Small intestine (tissue), 7 donors: ENCODE results near the gene RNF40. TPM values are rescaled to one million over a fixed set of nuclear protein-coding genes. Genes with fewer than 3 reads are reported as not detected.

Experiments
- DNase-seq, 2 donors: peaks; one replicate each; pipeline versions ENCODE4 v3.0.0 to v3.0.0-alpha.2; 2013
- FAIRE-seq: peaks from 2 replicates; lab custom pipeline; 2012; peaks lifted over from hg19 to GRCh38; lab: Jason Lieb, UNC
- H3K27ac ChIP-seq, 3 donors: one replicate each; pipeline ENCODE4 v1.5.1; 2013; ENCODE audit warnings: low read length in 2 of 3, mild to moderate bottlenecking in 2 of 3, control low read depth in 1 of 3, inconsistent platforms in 1 of 3, low read depth in 1 of 3, moderate library complexity in 1 of 3
- H3K27me3 ChIP-seq, 3 donors: one replicate each; pipeline ENCODE4 v1.6.1; 2013; ENCODE audit warnings: low read length in 3 of 3, inconsistent platforms in 1 of 3; ENCODE audit not compliant: control insufficient read depth in 3 of 3, insufficient read depth in 3 of 3
- H3K36me3 ChIP-seq, 3 donors: one replicate each; pipeline ENCODE4 v1.6.1; 2013; ENCODE audit warnings: low read length in 3 of 3, inconsistent platforms in 1 of 3, low read depth in 1 of 3, mild to moderate bottlenecking in 1 of 3, moderate library complexity in 1 of 3; ENCODE audit not compliant: control insufficient read depth in 3 of 3, insufficient read depth in 2 of 3
- H3K4me1 ChIP-seq, 3 donors: one replicate each; pipeline ENCODE4 v1.6.1; 2013; ENCODE audit warnings: low read length in 2 of 3, inconsistent platforms in 1 of 3, low read depth in 1 of 3, mild to moderate bottlenecking in 1 of 3, moderate library complexity in 1 of 3; ENCODE audit not compliant: control insufficient read depth in 3 of 3, insufficient read depth in 2 of 3
- H3K4me3 ChIP-seq, 3 donors: one replicate each; pipeline ENCODE4 v1.5.1; 2013; ENCODE audit warnings: low read length in 3 of 3, control low read depth in 1 of 3, inconsistent platforms in 1 of 3, low read depth in 1 of 3, mild to moderate bottlenecking in 1 of 3, moderate library complexity in 1 of 3
- H3K9me3 ChIP-seq, 2 donors: one replicate each; pipeline ENCODE4 v1.6.1; 2013; ENCODE audit warnings: low read depth in 1 of 2, low read length in 1 of 2; ENCODE audit not compliant: control insufficient read depth in 2 of 2, insufficient read depth in 1 of 2
- WGBS, 3 donors: extraction: QIAGEN DNeasy Blood & Tissue Kit; methylation state at CpG; one replicate each; pipeline ENCODE4 v1.1.7; 2013; 5-methylcytosine and 5-hydroxymethylcytosine counted together
- polyA plus RNA-seq, 4 donors: library from polyadenylated mRNA; stranded (reverse) in 3 of 4; unstranded in 1 of 4; fragments of 200-250 nt in 3 of 4; fragments of 120-200 nt in 1 of 4; gene quantifications; one replicate each; pipeline versions ENCODE4 v1.2.1 to v1.2.3, GENCODE V29; 2013
- donor health status: healthy with polysubstance abuse.
- donor health status: control.
- donor health status: control.
- donor health status: Bipolar disorder and iron deficiency.
- donor health status: healthy.

The RNF40 gene
- polyA plus RNA-seq, 4 donors = 55.9 to 84.9 (median 58.1) TPM

DNA sequence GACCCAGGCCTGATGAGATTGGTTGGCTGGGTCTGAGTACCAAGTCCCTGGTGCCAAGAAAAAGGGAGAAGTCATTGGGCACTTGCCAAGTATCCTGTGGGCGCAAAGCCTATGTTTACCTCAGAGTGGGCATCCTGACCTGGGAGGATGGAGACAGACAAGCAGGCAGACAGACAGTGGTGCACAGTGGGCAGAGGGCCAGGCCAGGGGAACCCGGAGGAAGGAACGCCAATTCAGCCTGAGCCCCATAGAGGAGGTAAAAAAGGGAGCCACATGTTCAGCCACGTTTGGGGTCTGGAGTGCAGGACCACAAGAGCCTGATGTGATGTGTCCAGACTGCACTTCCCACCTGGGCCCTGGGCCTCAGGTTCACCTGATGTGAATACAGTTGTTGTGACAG, 8.5 kb upstream of the RNF40 start:
- no peak for FAIRE-seq
- H3K36me3 ChIP-seq = peaks cover 3 to 54% (median 17%) of the 10 kb centered on the region in 3 donors

DNA sequence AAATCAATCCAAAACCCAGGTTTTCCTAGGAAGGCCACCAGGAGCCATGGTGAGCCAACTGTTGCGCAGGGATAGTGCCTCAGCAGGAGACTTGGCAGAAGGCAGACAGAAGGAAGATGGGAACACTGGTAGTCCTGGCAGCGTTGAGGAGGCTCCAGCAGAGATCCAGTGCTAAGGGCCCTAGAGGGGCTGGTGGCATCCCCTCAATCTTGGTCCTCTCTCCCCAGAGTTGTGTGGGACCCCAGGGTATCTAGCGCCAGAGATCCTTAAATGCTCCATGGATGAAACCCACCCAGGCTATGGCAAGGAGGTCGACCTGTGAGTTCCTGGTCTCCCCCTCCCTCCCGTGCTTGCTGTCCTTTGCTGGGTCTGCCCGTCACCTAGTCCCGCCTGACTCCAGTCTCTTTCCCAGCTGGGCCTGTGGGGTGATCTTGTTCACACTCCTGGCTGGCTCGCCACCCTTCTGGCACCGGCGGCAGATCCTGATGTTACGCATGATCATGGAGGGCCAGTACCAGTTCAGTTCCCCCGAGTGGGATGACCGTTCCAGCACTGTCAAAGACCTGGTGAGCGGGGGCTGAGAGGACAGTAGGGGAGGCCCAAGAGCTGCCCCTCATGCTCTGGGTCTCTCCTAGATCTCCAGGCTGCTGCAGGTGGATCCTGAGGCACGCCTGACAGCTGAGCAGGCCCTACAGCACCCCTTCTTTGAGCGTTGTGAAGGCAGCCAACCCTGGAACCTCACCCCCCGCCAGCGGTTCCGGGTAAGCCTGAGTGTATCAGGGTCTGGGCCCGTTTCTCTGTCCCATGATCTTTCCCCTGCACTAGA, 6.0 kb upstream of the RNF40 start:
- Histone ChIP-seq H3K4me1 (peaks cover 0 to 5% (median 2%) of the 10 kb centered on the region in 3 donors), H3K27me3 (no peaks in the 10 kb centered on the region), H3K9me3 (no peaks in the 10 kb centered on the region), H3K27ac (no peak overlapping the region), H3K36me3 (peaks cover 3 to 62% (median 14%) of the 10 kb centered on the region in 3 donors), H3K4me3 (no peak overlapping the region)
- no peak for FAIRE-seq
- WGBS, 3 donors = 92 to 95% (median 93%) methylated on average over 19 to 20 of the region's 20 CpGs
- no peak for DNase-seq

More for the DNA sequence above, 8.5 kb upstream of the RNF40 start:
- Histone ChIP-seq H3K9me3 (no peaks in the 10 kb centered on the region), H3K4me3 (no peak overlapping the region), H3K4me1 (no peaks in the 10 kb centered on the region), H3K27me3 (no peaks in the 10 kb centered on the region), H3K27ac (no peak overlapping the region)
- no peak for DNase-seq
- 82 to 97% (median 84%) methylated on average over 4 of the region's 4 CpGs for WGBS, 3 donors

DNA sequence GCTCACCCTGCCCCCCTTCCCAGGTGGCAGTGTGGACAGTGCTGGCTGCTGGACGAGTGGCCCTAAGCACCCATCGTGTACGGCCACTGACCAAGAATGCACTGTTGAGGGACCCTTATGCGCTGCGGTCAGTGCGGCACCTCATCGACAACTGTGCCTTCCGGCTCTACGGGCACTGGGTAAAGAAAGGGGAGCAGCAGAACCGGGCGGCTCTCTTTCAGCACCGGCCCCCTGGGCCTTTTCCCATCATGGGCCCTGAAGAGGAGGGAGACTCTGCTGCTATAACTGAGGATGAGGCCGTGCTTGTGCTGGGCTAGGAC, 5.4 kb upstream of the RNF40 start:
- DNase-seq = no peak
- Histone ChIP-seq H3K36me3 (peaks cover 3 to 56% (median 9%) of the 10 kb centered on the region in 3 donors), H3K27ac (no peak overlapping the region), H3K4me1 (peaks cover 0 to 7% (median 2%) of the 10 kb centered on the region in 3 donors), H3K4me3 (no peak overlapping the region), H3K9me3 (no peaks in the 10 kb centered on the region), H3K27me3 (no peaks in the 10 kb centered on the region)
- 95 to 99% (median 95%) methylated on average over 13 of the region's 13 CpGs for whole genome bisulfite sequencing, 3 donors
- no peak for FAIRE-seq

DNA sequence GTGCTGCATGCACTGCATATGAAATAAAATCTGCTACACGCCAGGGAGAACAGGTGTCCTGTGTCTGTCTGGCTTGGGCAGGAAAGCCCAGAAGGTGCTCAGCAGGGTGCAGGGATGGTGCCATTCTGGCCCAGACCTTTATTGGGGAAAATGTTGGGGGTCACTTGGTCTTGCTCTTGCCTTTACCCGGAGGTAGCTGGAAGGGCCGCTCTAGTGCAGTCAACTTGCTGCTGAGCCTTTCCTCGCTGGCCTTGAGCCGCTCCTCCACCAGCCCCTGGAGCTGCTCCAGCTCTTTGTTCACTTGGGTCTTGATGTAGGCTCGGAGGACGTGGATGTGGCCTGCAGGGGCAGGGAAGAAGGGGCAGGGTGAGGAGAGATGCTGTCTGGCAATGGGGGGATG, 4.8 kb upstream of the RNF40 start:
- peaks cover 3 to 56% (median 9%) of the 10 kb centered on the region in 3 donors for H3K36me3 ChIP-seq
- H3K4me3 ChIP-seq = no peak overlapping the region
- H3K4me1 ChIP-seq = peaks cover 0 to 7% (median 2%) of the 10 kb centered on the region in 3 donors
- DNase-seq (no peak), FAIRE-seq (no peak)
- no peaks in the 10 kb centered on the region for H3K27me3 ChIP-seq
- WGBS, 3 donors = 88 to 93% (median 89%) methylated on average over 7 of the region's 7 CpGs
- no peak overlapping the region for H3K27ac ChIP-seq
- no peaks in the 10 kb centered on the region for H3K9me3 ChIP-seq

DNA sequence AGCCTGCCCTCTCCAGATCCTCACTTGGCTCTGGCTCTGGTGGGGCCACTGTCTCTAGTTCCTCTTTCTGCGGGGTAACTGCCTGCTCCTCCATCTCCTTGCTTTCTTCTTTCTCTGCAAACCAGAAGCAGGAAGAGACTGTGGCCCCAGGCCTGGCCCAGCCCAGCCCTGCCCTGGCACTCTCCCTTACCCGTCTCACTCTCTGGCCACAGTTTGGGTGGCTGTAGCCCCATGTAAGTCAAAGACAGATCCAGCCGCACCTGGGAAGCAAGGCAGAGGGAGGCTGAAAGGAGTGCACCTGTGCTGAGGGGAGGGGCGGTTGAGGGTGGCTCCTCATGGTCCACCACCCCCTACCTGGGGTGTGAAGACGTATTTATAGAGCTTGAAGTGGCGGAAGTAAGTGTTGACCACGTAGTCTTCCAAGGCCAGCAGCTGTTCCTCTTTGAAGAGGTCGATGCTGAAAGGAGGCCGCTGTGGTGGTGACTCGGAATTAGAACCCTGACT, 3.1 kb upstream of the RNF40 start:
- Histone ChIP-seq H3K4me3 (no peak overlapping the region), H3K4me1 (peaks cover 4 to 20% (median 8%) of the 10 kb centered on the region in 3 donors), H3K36me3 (peaks cover 2 to 54% (median 6%) of the 10 kb centered on the region in 3 donors), H3K27ac (peak overlapping the region in 1 of 3 donors; percentile 22), H3K9me3 (no peaks in the 10 kb centered on the region), H3K27me3 (no peaks in the 10 kb centered on the region)
- no peak for DNase-seq
- FAIRE-seq = no peak
- 78 to 89% (median 81%) methylated on average over 10 of the region's 10 CpGs for WGBS, 3 donors

DNA sequence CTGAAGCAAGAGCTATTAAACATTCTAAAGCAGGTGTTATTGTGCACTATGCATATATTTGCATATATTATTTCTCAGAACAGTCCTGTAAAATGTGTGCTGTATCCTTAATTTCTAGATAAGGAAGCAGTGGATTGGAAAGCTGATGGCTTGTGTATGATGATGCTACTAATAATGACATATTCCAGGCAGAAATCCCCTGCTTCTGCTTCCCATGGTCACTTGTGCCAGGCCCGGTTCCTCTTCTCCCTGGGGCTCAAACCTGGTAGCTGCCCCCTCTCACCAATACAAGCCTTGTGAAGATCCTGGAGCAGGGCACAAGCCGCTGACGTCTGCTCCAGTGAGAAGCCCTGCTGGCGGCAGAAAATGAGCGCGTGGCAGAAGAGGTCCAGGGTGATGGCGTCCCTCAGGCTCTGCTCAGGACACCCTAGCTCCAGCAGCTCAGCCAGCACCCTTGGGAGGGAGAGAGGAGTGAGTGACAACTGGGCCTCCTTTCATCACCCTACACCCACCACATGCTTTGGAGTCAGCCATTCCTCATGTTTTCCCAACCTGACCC, 2.0 kb upstream of the RNF40 start:
- WGBS, 3 donors = 90 to 94% (median 90%) methylated on average over 7 of the region's 7 CpGs
- no peak for DNase-seq
- no peak overlapping the region for H3K27ac ChIP-seq
- no peaks in the 10 kb centered on the region for H3K9me3 ChIP-seq
- FAIRE-seq = no peak
- no peak overlapping the region for H3K4me3 ChIP-seq
- H3K36me3 ChIP-seq = peaks cover 11 to 59% (median 11%) of the 10 kb centered on the region in 3 donors
- H3K4me1 ChIP-seq = peaks cover 4 to 20% (median 8%) of the 10 kb centered on the region in 3 donors
- no peaks in the 10 kb centered on the region for H3K27me3 ChIP-seq

DNA sequence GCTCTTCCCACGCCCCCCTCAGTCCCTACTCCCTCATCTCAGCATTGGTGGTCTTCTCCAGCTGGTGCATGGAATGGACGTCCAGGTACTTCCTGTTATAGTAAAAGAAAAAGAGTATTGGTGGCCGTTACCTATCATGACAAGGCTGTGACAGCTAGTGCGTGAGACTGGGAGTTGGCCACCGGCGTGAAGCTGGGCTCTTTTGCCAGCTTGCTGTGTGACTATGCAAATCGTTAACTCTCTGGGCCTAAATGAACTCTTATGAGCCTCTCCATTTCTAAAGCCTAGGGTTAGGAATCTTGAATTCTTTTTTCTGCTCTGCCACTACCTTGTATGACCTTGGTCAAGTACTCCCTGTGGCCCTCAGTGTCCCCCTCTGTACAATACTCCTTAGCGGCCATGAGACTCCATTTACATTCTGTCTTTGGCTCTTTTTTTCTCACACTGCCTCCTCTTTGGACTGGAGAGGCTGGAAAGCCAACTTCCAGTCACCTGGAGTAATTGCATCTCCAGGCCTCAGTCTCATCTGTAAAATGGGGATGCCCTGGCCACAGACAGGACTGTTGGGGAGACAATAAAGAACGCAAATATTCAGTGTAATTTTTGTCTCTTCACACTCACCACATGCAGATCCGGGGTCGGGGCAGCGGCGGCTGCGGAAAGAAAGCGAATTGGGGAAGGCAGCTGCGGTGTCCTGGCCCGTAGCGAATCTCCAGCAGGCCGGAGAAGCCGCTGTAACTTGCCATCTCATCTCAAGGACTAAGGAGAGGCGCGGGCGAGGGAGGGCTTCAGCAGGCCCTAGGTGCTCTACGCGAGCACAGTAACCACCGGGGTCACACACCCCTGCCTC, 1.3 kb upstream of the RNF40 start:
- peaks cover 4 to 20% (median 8%) of the 10 kb centered on the region in 3 donors for H3K4me1 ChIP-seq
- no peaks in the 10 kb centered on the region for H3K9me3 ChIP-seq
- H3K27ac ChIP-seq = no peak overlapping the region
- WGBS, 3 donors = 27 to 29% (median 28%) methylated on average over 26 of the region's 26 CpGs
- DNase-seq (no peak), FAIRE-seq (no peak)
- peaks cover 13 to 60% (median 15%) of the 10 kb centered on the region in 3 donors for H3K36me3 ChIP-seq
- H3K27me3 ChIP-seq = no peaks in the 10 kb centered on the region
- H3K4me3 ChIP-seq = peak overlapping the region in 2 of 3 donors; percentile 94 to 99

DNA sequence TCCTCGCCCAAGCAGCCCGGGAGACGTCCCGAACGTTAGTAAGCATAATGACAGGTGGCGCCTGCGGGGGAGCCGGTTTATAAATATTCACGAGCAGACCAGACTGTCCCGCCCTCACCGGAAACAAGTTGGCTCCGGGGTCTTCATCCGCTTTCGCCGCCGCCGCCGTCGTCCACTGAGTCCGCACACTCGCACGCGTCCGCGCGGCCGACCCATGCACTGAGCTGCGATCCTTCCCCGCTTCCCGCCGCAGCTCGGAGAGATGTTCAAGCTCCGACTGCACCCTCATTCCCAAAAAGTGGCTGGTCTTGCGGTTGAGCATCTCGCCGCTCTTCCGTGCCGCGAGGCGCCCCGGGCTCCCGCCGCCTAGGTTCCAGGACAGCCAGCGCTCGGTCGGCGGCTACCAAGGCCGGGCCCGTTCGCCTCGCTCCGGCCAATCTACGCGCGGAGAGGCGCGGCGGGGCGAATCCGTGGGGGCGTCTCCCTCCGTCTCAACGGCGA, 645 bp upstream of the RNF40 start:
- Histone ChIP-seq H3K27me3 (no peaks in the 10 kb centered on the region), H3K27ac (peak overlapping the region in 1 of 3 donors; percentile 43), H3K36me3 (peaks cover 14 to 60% (median 21%) of the 10 kb centered on the region in 3 donors), H3K9me3 (no peaks in the 10 kb centered on the region), H3K4me1 (peaks cover 4 to 20% (median 8%) of the 10 kb centered on the region in 3 donors), H3K4me3 (peak overlapping the region; percentile 64 to 99 (median 94))
- WGBS, 3 donors = 0 to 1% (median 1%) methylated on average over 59 to 64 of the region's 64 CpGs
- FAIRE-seq (no peak), DNase-seq (peak in 1 of 2 donors; percentile 47)
